Measurements from ENCODE around the gene SLITRK1. TPM values are rescaled to one million over a fixed set of nuclear protein-coding genes. Genes with fewer than 3 reads are reported as not detected.

SLITRK1 gene
- total and polyA plus RNA-seq, 10 donors, result 0.02 TPM; not detected in 9

- WGBS, 5 donors, result 57 to 77% (median 71%) methylated on average over 3 of the region's 3 CpGs
- no peaks in the 10 kb centered on the region for H3K27me3 ChIP-seq (replicated peaks in 1 of 7)
- H3K4me1 ChIP-seq, result no peaks in the 10 kb centered on the region
- no peaks in the 10 kb centered on the region for H3K9me3 ChIP-seq
- no peaks in the 10 kb centered on the region for H3K36me3 ChIP-seq
- intact Hi-C loops (cut with DNase I; ENCODE audit: low total_unique reads), result no loop called here
- TF ChIP-seq POLR2A (IDR thresholded peaks at IDR 0.05) (no peak), CTCF (IDR thresholded peaks at IDR 0.05 in 8 of 11, conservative IDR thresholded peaks at IDR 0.05 in 3 of 11) (no peak), POLR2AphosphoS5 (IDR thresholded peaks at IDR 0.05) (no peak)
- H3K27ac ChIP-seq, result no peak overlapping the region
- DNase-seq, result no peak
- H3K4me3 ChIP-seq, result no peak overlapping the region
Observed at GRCh38 chr13:83831796-83832195, 50.5 kb downstream of the SLITRK1 start.

GRCh38 chr13:83829810-83830209 is 52.5 kb downstream of the SLITRK1 start:
- TF ChIP-seq POLR2AphosphoS5 (IDR thresholded peaks at IDR 0.05) (no peak), CTCF (IDR thresholded peaks at IDR 0.05 in 8 of 11, conservative IDR thresholded peaks at IDR 0.05 in 3 of 11) (no peak), POLR2A (IDR thresholded peaks at IDR 0.05) (no peak)
- intact Hi-C loops (cut with DNase I; ENCODE audit: low total_unique reads), result no loop called here
- Histone ChIP-seq H3K36me3 (no peaks in the 10 kb centered on the region), H3K27me3 (replicated peaks in 1 of 7) (no peaks in the 10 kb centered on the region), H3K9me3 (no peaks in the 10 kb centered on the region), H3K4me3 (no peak overlapping the region), H3K27ac (no peak overlapping the region), H3K4me1 (no peaks in the 10 kb centered on the region)
- WGBS, 5 donors, result 76 to 97% (median 83%) methylated on average over 2 of the region's 2 CpGs
- no peak for DNase-seq

GRCh38 chr13:83827338-83827737 is 54.9 kb downstream of the SLITRK1 start:
- TF ChIP-seq CTCF (IDR thresholded peaks at IDR 0.05 in 8 of 11, conservative IDR thresholded peaks at IDR 0.05 in 3 of 11) (no peak), POLR2A (IDR thresholded peaks at IDR 0.05) (no peak), POLR2AphosphoS5 (IDR thresholded peaks at IDR 0.05) (no peak)
- Histone ChIP-seq H3K36me3 (no peaks in the 10 kb centered on the region), H3K4me3 (no peak overlapping the region), H3K27me3 (replicated peaks in 1 of 7) (no peaks in the 10 kb centered on the region), H3K27ac (no peak overlapping the region), H3K4me1 (no peaks in the 10 kb centered on the region), H3K9me3 (peaks cover 0 to 17% (median 4%) of the 10 kb centered on the region in 8 donors)
- intact Hi-C loops (cut with DNase I; ENCODE audit: low total_unique reads), result no loop called here
- DNase-seq, result no peak

Measured in spleen (tissue), 11 donors.